ENCODE data around the gene CCDC87.
"Not testable (repeated sequence)": the region's sequence is repeated elsewhere in the genome, so short reads cannot be mapped to it uniquely, and the experiment has no call there.

CCDC87 gene, protein sequence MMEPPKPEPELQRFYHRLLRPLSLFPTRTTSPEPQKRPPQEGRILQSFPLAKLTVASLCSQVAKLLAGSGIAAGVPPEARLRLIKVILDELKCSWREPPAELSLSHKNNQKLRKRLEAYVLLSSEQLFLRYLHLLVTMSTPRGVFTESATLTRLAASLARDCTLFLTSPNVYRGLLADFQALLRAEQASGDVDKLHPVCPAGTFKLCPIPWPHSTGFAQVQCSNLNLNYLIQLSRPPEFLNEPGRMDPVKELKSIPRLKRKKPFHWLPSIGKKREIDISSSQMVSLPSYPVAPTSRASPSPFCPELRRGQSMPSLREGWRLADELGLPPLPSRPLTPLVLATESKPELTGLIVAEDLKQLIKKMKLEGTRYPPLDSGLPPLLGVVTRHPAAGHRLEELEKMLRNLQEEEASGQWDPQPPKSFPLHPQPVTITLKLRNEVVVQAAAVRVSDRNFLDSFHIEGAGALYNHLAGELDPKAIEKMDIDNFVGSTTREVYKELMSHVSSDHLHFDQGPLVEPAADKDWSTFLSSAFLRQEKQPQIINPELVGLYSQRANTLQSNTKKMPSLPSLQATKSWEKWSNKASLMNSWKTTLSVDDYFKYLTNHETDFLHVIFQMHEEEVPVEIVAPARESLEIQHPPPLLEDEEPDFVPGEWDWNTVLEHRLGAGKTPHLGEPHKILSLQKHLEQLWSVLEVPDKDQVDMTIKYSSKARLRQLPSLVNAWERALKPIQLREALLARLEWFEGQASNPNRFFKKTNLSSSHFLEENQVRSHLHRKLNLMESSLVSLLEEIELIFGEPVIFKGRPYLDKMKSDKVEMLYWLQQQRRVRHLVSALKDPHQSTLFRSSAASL

DNA sequence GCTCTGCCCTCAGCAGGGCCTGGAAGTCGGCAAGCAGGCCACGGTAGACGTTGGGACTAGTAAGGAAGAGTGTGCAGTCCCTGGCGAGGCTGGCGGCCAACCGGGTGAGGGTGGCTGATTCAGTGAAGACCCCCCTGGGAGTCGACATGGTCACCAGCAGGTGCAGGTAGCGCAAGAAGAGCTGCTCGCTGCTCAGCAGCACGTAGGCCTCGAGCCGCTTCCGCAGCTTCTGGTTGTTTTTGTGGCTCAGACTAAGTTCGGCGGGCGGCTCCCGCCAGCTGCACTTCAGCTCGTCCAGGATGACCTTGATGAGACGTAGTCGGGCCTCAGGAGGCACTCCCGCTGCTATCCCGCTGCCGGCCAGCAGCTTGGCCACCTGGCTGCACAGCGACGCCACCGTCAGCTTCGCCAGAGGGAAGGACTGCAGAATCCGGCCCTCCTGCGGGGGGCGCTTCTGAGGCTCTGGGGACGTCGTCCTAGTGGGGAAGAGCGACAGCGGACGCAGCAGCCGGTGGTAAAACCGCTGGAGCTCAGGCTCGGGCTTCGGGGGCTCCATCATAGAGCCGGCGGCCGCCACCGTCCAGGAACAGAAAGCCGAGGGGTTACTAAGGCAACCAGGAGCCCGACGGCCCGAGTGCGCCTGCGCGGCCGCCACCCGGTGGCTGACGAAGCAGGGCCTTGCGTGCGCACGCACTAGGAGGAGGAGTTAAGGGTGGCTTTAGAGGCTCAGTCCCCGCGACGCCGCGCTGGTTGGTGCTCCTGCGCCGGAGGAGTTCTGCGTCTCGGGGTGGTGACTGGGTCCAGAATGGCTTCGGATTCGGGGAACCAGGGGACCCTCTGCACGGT lies at the start of gene CCDC87, which contains the start of gene CCS:
TSS of gene CCDC87 (minus strand) at position 607 of the 846 bp plus-strand sequence. CDS start at position 559, 48 bp downstream.
TSS of gene CCS (plus strand) at position 729 of the 846 bp plus-strand sequence. CDS start at position 806, 77 bp downstream.
- peak; percentile 99 for TF ChIP-seq POLR2A (IDR thresholded peaks at IDR 0.05; ENCODE audit: low read depth, low read length)
- no peak for FAIRE-seq

DNA sequence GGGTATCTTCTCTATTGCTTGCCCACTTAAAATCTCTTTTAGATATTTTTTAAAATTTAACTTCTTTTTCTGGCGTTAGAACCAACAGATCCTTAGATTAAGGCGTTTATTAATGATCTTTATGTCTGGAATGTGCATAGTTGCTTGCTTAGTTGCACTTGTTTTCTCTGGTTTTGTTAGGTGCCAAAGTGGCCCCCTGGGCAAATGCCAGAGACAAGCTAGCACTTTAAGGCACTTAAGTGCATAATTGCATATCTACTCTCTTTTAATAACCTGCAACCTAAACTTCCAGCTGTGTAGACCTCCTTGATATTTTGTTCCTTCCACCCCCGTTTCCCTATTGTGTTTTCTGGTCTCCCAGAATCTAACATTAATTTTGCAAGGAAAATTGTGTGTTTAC lies 49.0 kb upstream of the CCDC87 start:
- no peak for TF ChIP-seq POLR2A (IDR thresholded peaks at IDR 0.05; ENCODE audit: low read depth, low read length)
- DNase-seq (ENCODE audit: insufficient read length, low spot score) (no peak), FAIRE-seq (no peak)

More for the DNA sequence above, at the start of gene CCDC87, which contains the start of gene CCS:
- peak; percentile 100 for DNase-seq (ENCODE audit: insufficient read length, low spot score)

DNA sequence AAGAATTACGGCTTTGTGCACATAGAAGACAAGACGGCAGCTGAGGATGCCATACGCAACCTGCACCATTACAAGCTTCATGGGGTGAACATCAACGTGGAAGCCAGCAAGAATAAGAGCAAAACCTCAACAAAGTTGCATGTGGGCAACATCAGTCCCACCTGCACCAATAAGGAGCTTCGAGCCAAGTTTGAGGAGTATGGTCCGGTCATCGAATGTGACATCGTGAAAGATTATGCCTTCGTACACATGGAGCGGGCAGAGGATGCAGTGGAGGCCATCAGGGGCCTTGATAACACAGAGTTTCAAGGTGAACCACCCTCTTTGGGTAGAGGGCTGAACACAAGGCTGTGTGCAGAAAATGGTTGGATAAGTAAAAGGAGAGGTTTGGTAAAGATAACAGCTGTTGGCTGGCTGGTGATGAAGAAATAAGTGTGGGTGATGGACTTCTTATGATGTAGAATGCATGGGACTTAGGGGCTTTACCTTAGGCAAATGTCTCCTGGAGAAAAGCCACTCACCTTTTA lies 47.0 kb upstream of the CCDC87 start:
- not testable (repeated sequence) for DNase-seq (ENCODE audit: insufficient read length, low spot score)

DNA sequence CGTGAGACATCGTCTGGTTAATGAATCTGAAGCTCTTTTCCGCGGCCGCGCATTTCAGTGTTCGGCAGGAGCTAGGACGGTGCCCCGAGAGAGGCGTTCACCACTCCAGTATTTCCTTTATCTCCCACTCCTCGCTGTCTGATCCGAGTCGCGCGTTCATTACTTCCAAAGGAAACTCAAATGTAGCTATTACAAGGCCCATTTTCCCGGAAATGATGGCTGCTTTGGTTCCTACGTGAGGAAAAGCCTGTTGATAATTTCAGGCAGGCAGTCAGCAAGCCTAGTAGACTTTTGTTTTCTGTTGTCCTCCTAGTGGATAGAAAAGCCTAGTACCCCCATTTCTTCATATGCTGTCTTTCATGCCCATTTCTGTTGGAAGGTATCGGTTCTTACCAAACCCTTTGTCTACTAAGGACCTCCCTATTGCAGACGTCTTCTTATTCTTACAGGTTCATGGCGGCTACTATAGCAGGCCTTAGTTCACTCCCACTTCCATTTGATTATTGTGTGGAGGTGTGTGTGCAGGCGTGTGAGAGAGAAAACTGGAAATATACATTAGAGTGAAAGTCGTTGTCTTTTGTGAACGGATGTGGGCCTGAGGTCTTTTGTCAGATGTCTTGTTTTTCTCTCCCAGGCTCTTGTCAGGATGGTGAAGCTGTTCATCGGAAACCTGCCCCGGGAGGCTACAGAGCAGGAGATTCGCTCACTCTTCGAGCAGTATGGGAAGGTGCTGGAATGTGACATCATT lies 46.4 kb upstream of the CCDC87 start:
- no peak for FAIRE-seq
- no peak for TF ChIP-seq POLR2A (IDR thresholded peaks at IDR 0.05; ENCODE audit: low read depth, low read length)
- DNase-seq (ENCODE audit: insufficient read length, low spot score) = no peak

More for the DNA sequence above, 47.0 kb upstream of the CCDC87 start:
- FAIRE-seq = not testable (repeated sequence)

DNA sequence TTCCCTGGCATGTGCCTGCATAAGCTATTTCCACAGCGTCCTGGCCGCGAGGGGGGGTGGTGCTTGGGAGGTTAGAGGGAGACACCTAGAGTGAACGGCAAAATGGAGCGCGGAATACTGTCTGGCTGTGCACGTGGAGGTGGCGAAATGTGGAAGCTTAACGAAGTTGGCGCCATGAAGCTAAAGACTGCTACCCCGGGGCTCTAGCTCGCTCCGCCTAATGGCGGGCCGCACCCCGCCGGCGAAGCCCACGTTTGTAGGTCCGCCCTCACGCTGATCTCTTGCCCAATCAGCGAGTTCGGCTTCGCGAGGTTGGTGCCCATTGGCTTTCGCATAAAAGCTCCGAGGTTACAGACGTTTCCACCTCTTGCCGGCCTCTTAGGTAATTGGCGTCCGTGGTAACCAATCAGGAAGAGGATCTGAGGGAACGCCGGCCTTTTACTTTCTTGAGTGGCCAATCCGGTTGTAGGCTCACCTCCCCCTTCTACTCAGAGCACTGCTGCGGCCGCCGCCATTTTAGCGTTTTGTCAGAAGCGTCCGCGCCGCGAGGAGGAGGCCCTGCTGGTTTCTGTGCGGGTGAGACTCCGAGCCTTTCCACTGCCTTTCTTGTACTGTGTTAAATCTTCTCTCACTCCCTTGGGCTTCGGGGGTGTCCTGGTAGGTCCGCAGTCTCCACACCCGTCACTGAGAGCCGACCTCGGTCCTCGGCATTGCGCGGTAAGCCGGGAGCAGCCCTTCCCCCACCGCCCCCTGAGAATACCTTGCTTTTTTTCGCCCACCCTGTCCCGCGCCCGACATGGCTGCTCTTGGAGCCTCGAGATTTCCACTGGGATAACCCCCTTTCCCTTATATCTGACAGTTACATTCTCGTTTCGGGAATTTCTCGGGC lies 45.6 kb upstream of the CCDC87 start, which contains the start of gene RBM4:
TSS of gene RBM4 (plus strand) at position 527 of the 889 bp plus-strand sequence. CDS start 1,009 bp downstream, outside the sequence.
- FAIRE-seq = no peak
- TF ChIP-seq POLR2A (IDR thresholded peaks at IDR 0.05; ENCODE audit: low read depth, low read length) = peak; percentile 78
- DNase-seq (ENCODE audit: insufficient read length, low spot score) = peak; percentile 94

DNA sequence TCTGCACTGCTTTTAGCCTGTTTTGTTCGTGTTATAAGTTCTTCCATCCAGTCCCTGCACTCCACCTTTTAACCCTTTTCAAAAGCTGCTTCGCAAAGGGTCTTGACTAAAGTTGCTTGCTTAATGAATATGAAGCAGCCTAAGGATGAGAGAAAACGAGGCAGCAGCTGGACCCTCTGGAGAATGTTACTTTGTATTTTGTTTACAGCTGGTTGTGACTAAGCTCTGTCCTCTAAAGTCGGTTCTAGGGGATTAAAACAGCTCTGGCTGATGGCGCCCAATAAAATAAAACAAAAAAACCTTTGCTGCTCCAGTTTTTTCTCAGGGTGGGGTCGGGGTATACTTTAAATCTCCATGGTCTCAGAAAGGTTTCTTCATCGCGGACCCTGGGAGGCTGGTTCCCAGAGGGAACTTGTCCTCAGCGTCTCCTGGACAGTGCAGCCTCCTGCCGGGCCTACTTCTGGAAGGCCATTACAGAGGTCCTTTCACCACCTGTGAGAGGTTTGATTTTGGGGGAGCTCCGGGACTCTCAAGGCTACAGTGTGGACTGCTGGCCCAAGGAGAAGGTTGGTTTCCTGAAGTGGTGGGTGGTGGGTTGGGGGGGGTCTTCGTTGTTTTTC lies 44.8 kb upstream of the CCDC87 start:
- no peak for TF ChIP-seq POLR2A (IDR thresholded peaks at IDR 0.05; ENCODE audit: low read depth, low read length)
- no peak for DNase-seq (ENCODE audit: insufficient read length, low spot score)
- no peak for FAIRE-seq

DNA sequence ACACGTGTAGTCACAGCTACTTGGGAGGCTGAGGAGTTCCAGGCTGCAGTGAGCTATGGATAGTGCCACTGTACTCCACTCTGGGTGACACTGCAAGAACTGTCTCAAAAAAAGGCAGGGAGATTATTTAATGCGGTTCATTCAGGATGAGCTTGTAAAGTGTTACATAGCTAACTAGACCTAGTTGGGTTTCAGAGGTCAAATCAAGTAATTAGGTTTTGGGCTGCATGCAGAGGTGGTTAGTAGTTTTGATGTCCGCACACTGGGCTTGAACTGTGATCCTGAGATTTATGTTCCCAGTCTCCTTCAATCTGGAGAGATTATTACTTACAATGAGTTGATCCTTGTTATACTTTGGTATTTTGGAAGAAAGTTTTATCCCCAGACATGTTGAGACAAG lies 43.5 kb upstream of the CCDC87 start:
- FAIRE-seq (no peak), DNase-seq (ENCODE audit: insufficient read length, low spot score) (no peak)
- no peak for TF ChIP-seq POLR2A (IDR thresholded peaks at IDR 0.05; ENCODE audit: low read depth, low read length)

DNA sequence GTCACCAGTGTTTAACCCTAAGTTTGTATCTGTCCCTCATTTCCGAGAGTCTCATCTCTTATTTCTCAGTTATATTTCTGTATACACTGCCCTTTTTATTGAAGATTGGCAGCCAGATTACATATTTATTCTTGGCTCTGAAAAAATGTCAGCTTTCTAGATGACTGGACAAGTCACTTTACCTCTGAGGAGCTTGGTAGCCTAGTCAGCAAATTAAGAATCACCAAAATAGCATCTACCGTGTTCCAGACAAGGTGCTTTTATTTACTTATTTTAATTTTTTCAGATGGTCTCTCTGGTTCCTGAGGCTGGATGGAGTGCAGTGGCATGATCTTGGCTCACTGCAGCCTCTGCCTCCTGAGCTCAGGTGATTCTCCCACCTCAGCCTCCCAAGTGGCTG lies 40.1 kb upstream of the CCDC87 start:
- DNase-seq (ENCODE audit: insufficient read length, low spot score) = no peak
- TF ChIP-seq POLR2A (IDR thresholded peaks at IDR 0.05; ENCODE audit: low read depth, low read length) = no peak
- FAIRE-seq = no peak

DNA sequence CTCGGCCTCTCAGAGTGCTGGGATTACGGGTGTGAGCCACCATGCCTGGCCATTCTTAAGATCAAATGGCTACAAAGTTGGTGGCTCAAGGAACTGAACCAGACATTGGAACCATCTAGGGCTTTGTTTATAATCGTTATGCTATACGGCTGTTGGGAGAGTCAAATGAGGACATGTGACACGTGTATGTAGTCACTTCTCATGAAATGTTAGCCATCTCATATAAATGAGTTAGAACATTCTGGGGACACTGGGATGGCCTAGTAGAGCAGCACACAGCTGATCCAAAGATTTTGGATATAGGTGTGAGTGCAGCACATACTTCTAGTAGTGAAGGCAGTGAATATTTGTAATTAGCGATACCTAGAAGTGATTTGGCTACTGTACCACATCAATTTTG lies 39.0 kb upstream of the CCDC87 start:
- TF ChIP-seq POLR2A (IDR thresholded peaks at IDR 0.05; ENCODE audit: low read depth, low read length) = no peak
- no peak for FAIRE-seq
- DNase-seq (ENCODE audit: insufficient read length, low spot score) = no peak

DNA sequence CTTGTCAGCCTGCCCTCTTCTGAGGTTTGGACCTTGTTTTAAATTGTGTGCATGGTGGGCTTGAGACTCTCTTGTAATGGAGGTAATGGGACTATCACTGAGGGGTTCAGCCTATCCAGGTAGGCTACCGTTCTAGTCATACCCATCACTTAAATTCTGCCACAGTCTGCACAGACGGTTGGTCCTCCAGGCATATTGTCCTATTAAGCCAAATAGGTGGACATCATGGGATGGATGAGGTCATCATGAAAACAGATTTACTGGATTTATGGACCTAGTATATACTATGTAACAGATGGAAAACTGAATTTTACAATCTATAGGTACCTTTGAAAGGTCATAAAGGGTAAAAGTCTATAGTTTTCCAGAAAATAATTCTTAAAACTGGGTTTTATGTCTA lies 36.5 kb upstream of the CCDC87 start:
- no peak for FAIRE-seq
- TF ChIP-seq POLR2A (IDR thresholded peaks at IDR 0.05; ENCODE audit: low read depth, low read length) = no peak
- DNase-seq (ENCODE audit: insufficient read length, low spot score) = no peak

DNA sequence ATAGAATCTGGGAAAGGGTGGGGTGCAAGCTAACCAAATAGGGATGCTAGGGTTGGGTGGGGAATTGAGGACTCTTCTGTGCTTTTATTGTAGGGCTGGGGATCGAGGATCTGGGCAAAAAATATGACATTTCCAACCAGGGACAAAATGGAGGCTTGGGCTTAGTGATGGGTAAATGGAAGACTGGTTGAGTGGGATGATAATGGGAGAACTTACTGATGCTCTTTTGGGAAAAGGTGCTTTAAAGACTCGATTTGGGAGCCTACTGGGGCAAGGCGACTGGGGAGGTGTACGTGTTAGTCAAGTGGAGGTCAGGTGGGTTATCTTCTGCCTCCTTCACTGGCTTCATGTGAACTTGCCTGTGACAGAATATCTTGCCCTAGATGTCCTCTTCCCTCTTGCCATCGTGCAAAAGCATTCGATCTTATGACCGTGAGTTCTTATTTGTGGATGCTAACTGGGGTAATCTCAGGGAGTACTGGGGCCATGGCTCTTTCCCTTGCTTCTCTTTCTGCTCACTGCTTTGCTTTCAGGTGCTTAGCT lies 35.3 kb upstream of the CCDC87 start:
- FAIRE-seq = no peak
- no peak for DNase-seq (ENCODE audit: insufficient read length, low spot score)
- TF ChIP-seq POLR2A (IDR thresholded peaks at IDR 0.05; ENCODE audit: low read depth, low read length) = no peak

All from H54 (cell line).